LNCAP (cell line): ENCODE results near the gene CAMTA1.

Source experiments
- TF ChIP-seq, protein P1 (sequence below): fragments of 450-650 bp; IDR thresholded peaks from 2 replicates; pipeline ENCODE4 v1.5.1; 2017; ENCODE audit warnings: mild to moderate bottlenecking

CAMTA1 gene

DNA sequence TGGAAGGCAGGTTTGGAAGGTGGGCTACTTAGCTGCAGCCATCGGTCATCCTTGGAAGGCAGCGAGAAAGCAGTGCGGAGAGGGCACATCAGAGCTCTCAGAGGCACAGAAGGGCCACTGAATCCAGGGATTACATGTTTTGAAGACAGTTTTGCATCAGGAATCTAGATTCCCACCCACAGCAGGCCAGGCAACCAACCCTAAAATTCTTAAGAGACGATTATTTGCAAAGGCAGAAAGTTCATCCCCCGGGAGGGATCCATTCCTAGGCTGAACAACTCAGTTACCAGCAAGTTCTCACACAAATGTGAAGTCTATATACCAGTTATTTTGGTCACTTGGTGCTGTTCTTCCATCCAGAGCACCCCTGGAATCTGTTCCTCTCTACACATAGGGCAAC lies 528.6 kb downstream of the CAMTA1 start:
- TF ChIP-seq, protein P1, sequence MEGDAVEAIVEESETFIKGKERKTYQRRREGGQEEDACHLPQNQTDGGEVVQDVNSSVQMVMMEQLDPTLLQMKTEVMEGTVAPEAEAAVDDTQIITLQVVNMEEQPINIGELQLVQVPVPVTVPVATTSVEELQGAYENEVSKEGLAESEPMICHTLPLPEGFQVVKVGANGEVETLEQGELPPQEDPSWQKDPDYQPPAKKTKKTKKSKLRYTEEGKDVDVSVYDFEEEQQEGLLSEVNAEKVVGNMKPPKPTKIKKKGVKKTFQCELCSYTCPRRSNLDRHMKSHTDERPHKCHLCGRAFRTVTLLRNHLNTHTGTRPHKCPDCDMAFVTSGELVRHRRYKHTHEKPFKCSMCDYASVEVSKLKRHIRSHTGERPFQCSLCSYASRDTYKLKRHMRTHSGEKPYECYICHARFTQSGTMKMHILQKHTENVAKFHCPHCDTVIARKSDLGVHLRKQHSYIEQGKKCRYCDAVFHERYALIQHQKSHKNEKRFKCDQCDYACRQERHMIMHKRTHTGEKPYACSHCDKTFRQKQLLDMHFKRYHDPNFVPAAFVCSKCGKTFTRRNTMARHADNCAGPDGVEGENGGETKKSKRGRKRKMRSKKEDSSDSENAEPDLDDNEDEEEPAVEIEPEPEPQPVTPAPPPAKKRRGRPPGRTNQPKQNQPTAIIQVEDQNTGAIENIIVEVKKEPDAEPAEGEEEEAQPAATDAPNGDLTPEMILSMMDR, result no peak

DNA sequence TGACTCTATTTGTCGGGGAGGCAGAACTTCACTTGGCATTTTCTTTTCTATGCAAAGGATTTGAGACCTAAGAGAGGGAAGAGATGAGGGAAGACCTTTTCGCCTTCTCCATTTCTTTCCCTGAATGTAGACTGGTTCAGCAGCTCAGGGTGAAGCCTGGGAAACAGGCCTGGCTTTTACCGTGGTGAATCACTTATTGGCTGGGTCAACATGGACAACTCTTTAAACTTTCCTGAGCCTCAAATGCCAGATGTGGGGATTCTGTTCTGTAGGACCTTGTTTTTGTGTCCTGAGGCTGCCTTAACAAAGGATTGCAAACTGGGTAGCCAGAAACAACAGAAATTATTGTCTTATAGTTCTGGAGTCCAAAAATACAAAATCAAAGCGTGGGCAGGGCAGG lies 530.1 kb downstream of the CAMTA1 start:
- TF ChIP-seq, protein P1, result no peak

DNA sequence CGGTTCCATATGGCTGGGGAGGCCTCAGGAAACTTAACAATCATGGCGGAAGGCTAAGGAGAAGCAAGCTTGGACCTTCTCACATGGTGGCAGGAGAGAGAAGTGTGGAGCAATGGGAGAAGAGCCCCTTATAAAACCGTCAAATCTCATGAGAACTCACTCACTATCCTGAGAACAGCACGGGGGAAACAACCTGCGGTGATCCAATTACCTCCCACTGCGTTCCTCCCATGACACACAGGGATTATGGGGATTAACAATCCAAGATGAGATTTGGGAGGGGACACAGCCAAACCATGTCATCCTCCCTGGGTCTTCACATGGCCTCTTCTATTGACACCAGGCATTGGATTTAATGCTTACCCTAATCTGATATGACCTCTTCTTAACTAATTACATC lies 530.7 kb downstream of the CAMTA1 start:
- TF ChIP-seq, protein P1, result no peak

DNA sequence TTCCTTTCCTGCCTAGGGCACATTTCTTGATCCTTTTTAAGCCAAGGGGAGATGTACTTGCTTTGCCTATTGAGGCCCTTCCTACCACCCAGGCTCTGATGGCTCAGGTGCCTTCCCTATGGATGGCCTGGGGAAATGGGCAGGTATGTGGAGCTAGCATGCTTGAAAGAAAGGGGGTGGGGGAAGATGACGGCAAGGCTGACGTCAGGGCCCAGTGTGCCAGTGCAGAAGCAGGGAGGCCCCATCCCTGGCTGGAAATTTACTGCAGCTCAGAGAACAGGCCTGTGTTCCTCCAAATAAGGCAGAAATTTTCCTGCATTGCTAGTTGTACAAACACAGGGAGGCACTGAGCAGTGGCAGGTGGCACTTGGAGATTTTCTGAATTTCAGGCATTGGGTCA lies 532.6 kb downstream of the CAMTA1 start:
- TF ChIP-seq, protein P1, result no peak

DNA sequence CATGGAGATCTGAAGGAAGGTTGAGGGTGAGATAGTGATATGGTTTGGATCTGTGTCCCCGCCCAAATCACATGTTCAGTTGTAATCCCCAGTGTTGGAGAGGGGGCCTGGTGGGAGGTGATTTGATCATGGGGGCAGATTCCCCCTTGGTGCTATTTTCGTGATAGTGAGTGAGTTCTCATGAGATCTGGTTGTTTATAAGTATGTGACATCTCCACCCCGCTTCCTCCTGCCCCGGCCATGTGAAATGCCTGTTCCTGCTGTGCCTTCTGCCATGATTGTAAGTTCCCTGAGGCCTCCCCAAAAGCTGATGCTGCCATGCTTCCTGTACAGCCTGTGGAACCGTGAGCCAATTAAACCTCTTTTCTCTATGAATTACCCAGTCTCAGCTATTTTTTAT lies 533.9 kb downstream of the CAMTA1 start:
- TF ChIP-seq, protein P1, result no peak

DNA sequence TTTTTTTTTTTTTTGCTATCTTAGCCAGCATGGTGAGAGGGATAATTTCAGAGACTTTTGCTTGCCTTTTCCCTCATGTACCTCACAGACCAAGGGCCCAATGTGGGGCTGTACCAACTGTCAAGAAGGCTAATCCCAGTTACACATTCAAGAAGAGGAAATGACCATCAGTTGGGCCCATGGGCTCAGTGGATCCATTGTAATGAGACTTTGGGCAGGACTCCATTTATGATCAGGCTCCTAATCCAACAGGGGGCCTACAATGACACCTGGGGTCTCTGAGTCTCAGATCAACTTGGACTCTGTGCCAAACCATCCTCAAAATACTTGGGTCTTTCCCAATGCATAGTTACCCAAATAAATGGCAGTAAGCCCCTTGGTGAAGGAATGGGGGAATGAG lies 535.4 kb downstream of the CAMTA1 start:
- TF ChIP-seq, protein P1, result no peak

DNA sequence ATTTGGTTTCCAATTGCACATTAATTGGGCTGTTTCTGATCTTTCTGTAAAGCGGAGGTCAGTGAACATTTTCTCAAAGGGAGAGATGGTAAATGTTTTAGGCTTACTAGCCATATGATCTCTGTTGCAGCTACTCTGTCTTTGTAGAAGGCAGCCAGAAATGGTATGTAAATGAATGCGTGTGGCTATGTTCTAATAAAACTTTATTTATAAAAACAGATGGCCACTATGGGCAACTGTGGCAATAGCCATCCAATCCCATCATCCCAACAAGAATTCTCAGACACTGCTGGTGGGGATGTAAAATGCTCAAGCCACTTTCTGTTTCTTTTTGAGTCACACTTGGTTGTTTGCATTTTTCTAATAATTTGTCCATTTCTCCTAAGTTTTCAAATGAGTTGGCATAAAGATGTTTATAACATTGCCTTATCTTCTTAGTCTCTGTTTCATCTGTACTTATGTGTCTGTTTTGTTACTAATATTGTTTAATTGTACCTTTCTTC lies 537.1 kb downstream of the CAMTA1 start:
- TF ChIP-seq, protein P1, result no peak

DNA sequence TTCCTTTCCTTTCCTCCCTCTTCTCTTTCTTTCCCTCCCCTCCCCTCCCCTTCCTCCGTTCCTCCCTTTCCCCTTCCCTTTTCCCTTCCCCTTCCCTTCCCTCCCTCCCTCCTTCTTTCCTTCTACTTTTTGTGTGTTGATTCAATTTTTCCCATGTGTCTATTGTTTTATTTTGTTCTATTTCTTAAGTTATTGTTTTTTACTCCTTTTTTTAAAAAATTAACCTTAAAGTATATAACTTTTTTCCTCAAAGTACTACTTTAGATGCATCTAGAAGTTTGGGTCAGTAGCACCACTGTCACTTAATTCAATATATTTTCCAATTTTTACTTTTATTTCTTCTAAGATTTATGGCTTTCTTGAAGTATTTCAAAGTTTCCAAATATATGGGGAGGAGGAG lies 537.7 kb downstream of the CAMTA1 start:
- TF ChIP-seq, protein P1, result no peak
